ENCODE measurements around the gene PIEZO2. TPM values are rescaled to one million over a fixed set of nuclear protein-coding genes. Genes with fewer than 3 reads are reported as not detected.

The PIEZO2 gene
- polyA plus RNA-seq, 1 donor from 2014 or later: 0.30 TPM

DNA sequence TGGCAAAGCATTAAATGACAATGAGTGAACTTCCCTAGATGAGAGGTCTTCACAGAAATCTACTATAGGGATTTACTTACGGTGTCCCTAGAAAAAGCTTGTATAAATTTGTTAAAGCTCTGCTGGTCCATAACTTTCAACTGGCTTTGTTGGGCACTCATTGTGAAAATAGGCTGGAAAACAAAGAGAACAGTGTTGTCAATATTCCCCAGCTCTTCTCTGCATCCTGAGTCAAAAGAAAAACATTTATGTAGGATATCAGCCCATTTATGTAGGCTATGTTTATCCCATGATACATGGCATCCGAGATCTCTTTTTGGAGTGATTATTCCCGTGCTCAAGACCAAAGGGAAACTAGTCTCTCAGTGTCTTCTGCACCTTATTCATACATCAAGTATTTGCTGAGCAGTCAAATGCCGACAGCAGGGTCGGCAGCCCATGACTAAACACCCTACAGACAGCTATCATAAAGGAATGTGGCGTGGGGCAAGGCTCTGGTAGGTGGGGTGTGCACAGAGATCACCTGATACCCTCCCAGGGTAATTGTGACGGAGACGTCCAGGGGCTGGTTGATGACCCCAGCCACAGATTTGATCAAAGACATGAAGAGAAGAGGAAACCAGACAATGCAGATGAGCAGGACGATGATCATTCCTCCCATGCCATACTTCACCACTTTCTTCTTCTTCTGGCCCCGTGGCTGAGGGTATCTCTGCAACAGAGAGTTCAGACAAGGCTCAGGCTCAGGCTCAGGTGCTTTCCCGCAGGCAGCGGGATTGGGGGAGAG is 467.6 kb downstream of the PIEZO2 start:
- no peak overlapping the region for H2AFZ ChIP-seq (ENCODE audit: low read depth, low read length)

DNA sequence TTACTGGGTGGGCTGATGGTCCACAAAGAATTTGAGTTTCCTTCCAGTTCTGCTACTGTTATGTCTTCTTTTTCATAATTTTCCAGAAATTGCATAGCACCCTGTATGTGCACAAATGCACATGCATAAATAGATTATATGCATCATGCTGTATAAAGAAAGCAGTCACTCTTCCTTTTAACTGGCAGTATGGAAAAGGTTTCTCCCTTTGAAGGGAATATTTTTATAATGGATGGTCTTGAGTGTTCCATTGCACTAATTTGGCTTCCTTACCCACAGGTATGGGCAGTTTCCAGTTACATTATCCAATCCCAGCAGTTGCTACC is 469.1 kb downstream of the PIEZO2 start:
- no peak overlapping the region for H2AFZ ChIP-seq (ENCODE audit: low read depth, low read length)
- H3F3A ChIP-seq (ENCODE audit: insufficient read depth, low read length, poor library complexity, severe bottlenecking): no peaks in the 10 kb centered on the region
- no peaks in the 10 kb centered on the region for H3K36me3 ChIP-seq (ENCODE audit: insufficient read depth, low read length)
- no peaks in the 10 kb centered on the region for H3K9me2 ChIP-seq (ENCODE audit: insufficient read depth, low read length)
- H3K4me2 ChIP-seq (ENCODE audit: low read length): no peak overlapping the region
- H3K4me3 ChIP-seq (ENCODE audit: low read length): no peak overlapping the region
- no peaks in the 10 kb centered on the region for H4K20me1 ChIP-seq (ENCODE audit: insufficient read depth)
- H3K9ac ChIP-seq (ENCODE audit: low read length): no peak overlapping the region
- H3K27ac ChIP-seq (ENCODE audit: low read length): no peak overlapping the region
- no peaks in the 10 kb centered on the region for H3K79me2 ChIP-seq (replicated peaks; ENCODE audit: insufficient read depth, low read length)
- H3K9me3 ChIP-seq (ENCODE audit: low read length): no peaks in the 10 kb centered on the region
- TF ChIP-seq EP300 (conservative IDR thresholded peaks at IDR 0.05; ENCODE audit: poor library complexity, severe bottlenecking) (no peak), EZH2 (IDR thresholded peaks at IDR 0.05; ENCODE audit: borderline replicate concordance, insufficient read depth, low read length, poor library complexity, severe bottlenecking) (no peak), RAD21 (conservative IDR thresholded peaks at IDR 0.05) (no peak), POLR2AphosphoS5 (IDR thresholded peaks at IDR 0.05) (no peak), SMC3 (conservative IDR thresholded peaks at IDR 0.05; ENCODE audit: poor library complexity) (no peak), TAF1 (IDR thresholded peaks at IDR 0.05; ENCODE audit: low read depth) (no peak), MXI1 (conservative IDR thresholded peaks at IDR 0.05; ENCODE audit: poor library complexity, severe bottlenecking) (no peak)
- TF ChIP-seq, protein P1, sequence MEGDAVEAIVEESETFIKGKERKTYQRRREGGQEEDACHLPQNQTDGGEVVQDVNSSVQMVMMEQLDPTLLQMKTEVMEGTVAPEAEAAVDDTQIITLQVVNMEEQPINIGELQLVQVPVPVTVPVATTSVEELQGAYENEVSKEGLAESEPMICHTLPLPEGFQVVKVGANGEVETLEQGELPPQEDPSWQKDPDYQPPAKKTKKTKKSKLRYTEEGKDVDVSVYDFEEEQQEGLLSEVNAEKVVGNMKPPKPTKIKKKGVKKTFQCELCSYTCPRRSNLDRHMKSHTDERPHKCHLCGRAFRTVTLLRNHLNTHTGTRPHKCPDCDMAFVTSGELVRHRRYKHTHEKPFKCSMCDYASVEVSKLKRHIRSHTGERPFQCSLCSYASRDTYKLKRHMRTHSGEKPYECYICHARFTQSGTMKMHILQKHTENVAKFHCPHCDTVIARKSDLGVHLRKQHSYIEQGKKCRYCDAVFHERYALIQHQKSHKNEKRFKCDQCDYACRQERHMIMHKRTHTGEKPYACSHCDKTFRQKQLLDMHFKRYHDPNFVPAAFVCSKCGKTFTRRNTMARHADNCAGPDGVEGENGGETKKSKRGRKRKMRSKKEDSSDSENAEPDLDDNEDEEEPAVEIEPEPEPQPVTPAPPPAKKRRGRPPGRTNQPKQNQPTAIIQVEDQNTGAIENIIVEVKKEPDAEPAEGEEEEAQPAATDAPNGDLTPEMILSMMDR (IDR thresholded peaks at IDR 0.05; ENCODE audit: poor library complexity, severe bottlenecking): no peak
- TF ChIP-seq, protein P2, sequence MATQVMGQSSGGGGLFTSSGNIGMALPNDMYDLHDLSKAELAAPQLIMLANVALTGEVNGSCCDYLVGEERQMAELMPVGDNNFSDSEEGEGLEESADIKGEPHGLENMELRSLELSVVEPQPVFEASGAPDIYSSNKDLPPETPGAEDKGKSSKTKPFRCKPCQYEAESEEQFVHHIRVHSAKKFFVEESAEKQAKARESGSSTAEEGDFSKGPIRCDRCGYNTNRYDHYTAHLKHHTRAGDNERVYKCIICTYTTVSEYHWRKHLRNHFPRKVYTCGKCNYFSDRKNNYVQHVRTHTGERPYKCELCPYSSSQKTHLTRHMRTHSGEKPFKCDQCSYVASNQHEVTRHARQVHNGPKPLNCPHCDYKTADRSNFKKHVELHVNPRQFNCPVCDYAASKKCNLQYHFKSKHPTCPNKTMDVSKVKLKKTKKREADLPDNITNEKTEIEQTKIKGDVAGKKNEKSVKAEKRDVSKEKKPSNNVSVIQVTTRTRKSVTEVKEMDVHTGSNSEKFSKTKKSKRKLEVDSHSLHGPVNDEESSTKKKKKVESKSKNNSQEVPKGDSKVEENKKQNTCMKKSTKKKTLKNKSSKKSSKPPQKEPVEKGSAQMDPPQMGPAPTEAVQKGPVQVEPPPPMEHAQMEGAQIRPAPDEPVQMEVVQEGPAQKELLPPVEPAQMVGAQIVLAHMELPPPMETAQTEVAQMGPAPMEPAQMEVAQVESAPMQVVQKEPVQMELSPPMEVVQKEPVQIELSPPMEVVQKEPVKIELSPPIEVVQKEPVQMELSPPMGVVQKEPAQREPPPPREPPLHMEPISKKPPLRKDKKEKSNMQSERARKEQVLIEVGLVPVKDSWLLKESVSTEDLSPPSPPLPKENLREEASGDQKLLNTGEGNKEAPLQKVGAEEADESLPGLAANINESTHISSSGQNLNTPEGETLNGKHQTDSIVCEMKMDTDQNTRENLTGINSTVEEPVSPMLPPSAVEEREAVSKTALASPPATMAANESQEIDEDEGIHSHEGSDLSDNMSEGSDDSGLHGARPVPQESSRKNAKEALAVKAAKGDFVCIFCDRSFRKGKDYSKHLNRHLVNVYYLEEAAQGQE (IDR thresholded peaks at IDR 0.05; ENCODE audit: borderline replicate concordance): no peak
- H3K27me3 ChIP-seq (ENCODE audit: insufficient read depth, low read depth, low read length): no peaks in the 10 kb centered on the region

More for the DNA sequence above, 467.6 kb downstream of the PIEZO2 start:
- Histone ChIP-seq H3F3A (ENCODE audit: insufficient read depth, low read length, poor library complexity, severe bottlenecking) (no peaks in the 10 kb centered on the region), H3K9me2 (ENCODE audit: insufficient read depth, low read length) (no peaks in the 10 kb centered on the region), H3K27ac (ENCODE audit: low read length) (no peak overlapping the region), H3K4me3 (ENCODE audit: low read length) (no peak overlapping the region), H3K9me3 (ENCODE audit: low read length) (no peaks in the 10 kb centered on the region), H4K20me1 (ENCODE audit: insufficient read depth) (no peaks in the 10 kb centered on the region), H3K4me2 (ENCODE audit: low read length) (no peak overlapping the region), H3K27me3 (ENCODE audit: insufficient read depth, low read depth, low read length) (no peaks in the 10 kb centered on the region), H3K36me3 (ENCODE audit: insufficient read depth, low read length) (no peaks in the 10 kb centered on the region), H3K79me2 (replicated peaks; ENCODE audit: insufficient read depth, low read length) (no peaks in the 10 kb centered on the region), H3K9ac (ENCODE audit: low read length) (no peak overlapping the region)
- no peak for TF ChIP-seq EZH2 (IDR thresholded peaks at IDR 0.05; ENCODE audit: borderline replicate concordance, insufficient read depth, low read length, poor library complexity, severe bottlenecking)
- TF ChIP-seq, protein P2 (IDR thresholded peaks at IDR 0.05; ENCODE audit: borderline replicate concordance): no peak
- TF ChIP-seq EP300 (conservative IDR thresholded peaks at IDR 0.05; ENCODE audit: poor library complexity, severe bottlenecking): no peak
- no peak for TF ChIP-seq SMC3 (conservative IDR thresholded peaks at IDR 0.05; ENCODE audit: poor library complexity)
- TF ChIP-seq MXI1 (conservative IDR thresholded peaks at IDR 0.05; ENCODE audit: poor library complexity, severe bottlenecking): no peak
- TF ChIP-seq RAD21 (conservative IDR thresholded peaks at IDR 0.05): no peak
- TF ChIP-seq TAF1 (IDR thresholded peaks at IDR 0.05; ENCODE audit: low read depth): no peak
- no peak for TF ChIP-seq POLR2AphosphoS5 (IDR thresholded peaks at IDR 0.05)
- TF ChIP-seq, protein P1 (IDR thresholded peaks at IDR 0.05; ENCODE audit: poor library complexity, severe bottlenecking): no peak
